AG04450 (cell line): Measurements from ENCODE around the gene PNPLA6. TPM values are rescaled to one million over a fixed set of nuclear protein-coding genes. Genes with fewer than 3 reads are reported as not detected.

ENCODE experiments used
- CTCF ChIA-PET: fragments of 300-600, 350-600 bp; formaldehyde crosslinking; extraction: SDS; loops from one replicate; lab custom pipeline; 2022; ENCODE audit warnings: antibody characterized with exemption, inconsistent platforms; lab: Charles Lee
- POLR2A ChIA-PET: fragments of 350-600 bp; formaldehyde crosslinking; extraction: SDS; loops from one replicate; lab custom pipeline; 2021; ENCODE audit warnings: antibody characterized with exemption, inconsistent platforms; lab: Yijun Ruan, JAX
- DNase-seq: peaks from one replicate; pipeline ENCODE4 v3.0.0-alpha.2; 2011; ENCODE audit warnings: low read depth, low spot score
- H3K27ac ChIP-seq: one replicate; pipeline ENCODE4 v1.5.1; 2012; ENCODE audit warnings: low read depth, low read length, control low read depth
- H3K27me3 ChIP-seq: one replicate; pipeline ENCODE4 v1.6.0; 2012; ENCODE audit warnings: low read length; ENCODE audit not compliant: control insufficient read depth, insufficient read depth
- H3K4me3 ChIP-seq: 2 replicates; pipeline ENCODE4 v1.5.1; 2011; ENCODE audit warnings: mild to moderate bottlenecking, low read depth, low read length, control low read depth
- H3K9me3 ChIP-seq: 2 replicates; pipeline ENCODE4 v1.5.1; 2012; ENCODE audit warnings: low read length; ENCODE audit not compliant: control insufficient read depth, insufficient read depth
- polyA plus RNA-seq: library from polyadenylated mRNA; depleted of rRNA; stranded (reverse); fragments of >200 nt; gene quantifications from 2 replicates; pipeline ENCODE4 v1.2.3, GENCODE V29; 2011
- TF ChIP-seq, protein P1 (sequence below): IDR thresholded peaks from 2 replicates; pipeline ENCODE4 v1.5.1; 2011; ENCODE audit warnings: low read depth, low read length, control low read depth, inconsistent platforms

Gene PNPLA6
- polyA plus RNA-seq, 1 experiment, result 17.0 TPM

DNA sequence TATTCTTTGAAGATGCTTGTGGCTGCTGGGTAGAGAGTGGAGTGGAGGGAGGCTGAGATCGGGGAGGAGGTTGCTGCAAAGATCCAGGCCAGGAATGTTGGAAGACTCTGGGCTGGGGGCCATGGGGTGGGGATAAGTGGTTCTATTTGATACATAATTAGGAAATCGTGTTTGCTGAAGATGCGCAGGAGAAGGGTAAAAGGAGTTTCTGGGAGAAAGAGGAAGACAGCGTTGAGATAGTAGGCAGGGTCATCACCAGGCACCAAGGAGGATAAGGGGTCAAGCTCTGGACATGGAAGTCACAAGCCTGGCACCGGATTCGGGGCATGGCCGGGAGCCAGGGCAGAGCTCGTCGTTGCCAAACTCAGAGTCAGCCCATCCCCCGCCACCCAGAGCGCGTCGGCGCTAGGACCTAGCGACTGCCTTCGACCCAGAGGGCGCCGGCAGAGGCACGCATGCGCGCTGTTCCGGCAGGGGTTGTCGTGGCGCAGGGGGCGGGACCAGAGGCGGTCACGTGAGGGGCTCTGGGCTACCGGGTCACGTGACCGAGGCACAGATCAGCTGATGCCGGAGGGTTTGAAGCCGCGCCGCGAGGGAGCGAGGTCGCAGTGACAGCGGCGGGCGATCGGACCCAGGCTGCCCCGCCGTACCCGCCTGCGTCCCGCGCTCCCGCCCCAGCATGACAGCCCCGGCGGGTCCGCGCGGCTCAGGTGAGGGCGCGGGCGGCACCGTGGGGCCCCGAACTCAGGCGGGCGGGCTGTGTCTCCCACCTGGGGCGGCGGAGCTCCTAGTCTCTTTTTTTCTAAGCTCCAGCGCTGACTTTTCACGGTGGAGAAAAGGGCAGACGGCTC is 13.2 kb upstream of the PNPLA6 start, which contains the start of gene MCOLN1:
Gene MCOLN1, plus strand, starts transcription at position 553 of the 851 bp plus-strand sequence. Its CDS starts 127 bp downstream, at position 680.
- peak; percentile 88 for DNase-seq
- Histone ChIP-seq H3K27me3 (no peaks in the 10 kb centered on the region), H3K9me3 (no peaks in the 10 kb centered on the region; the same call in 1 of the 2 replicates), H3K27ac (no peak within 1 kb of the TSS), H3K4me3 (peak within 1 kb of the TSS; percentile 74)
- TF ChIP-seq, protein P1, sequence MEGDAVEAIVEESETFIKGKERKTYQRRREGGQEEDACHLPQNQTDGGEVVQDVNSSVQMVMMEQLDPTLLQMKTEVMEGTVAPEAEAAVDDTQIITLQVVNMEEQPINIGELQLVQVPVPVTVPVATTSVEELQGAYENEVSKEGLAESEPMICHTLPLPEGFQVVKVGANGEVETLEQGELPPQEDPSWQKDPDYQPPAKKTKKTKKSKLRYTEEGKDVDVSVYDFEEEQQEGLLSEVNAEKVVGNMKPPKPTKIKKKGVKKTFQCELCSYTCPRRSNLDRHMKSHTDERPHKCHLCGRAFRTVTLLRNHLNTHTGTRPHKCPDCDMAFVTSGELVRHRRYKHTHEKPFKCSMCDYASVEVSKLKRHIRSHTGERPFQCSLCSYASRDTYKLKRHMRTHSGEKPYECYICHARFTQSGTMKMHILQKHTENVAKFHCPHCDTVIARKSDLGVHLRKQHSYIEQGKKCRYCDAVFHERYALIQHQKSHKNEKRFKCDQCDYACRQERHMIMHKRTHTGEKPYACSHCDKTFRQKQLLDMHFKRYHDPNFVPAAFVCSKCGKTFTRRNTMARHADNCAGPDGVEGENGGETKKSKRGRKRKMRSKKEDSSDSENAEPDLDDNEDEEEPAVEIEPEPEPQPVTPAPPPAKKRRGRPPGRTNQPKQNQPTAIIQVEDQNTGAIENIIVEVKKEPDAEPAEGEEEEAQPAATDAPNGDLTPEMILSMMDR, result no peak
- ChIA-PET POLR2A (interaction anchor here (1.2 to 2.3 kb wide), 4 partner anchors 10 to 398 kb away, joined by 3 to 9 read pairs (median 3); partner anchors contain the start of genes PNPLA6 and SNAPC2), CTCF (interaction anchor here (0.8 to 1.9 kb wide), 5 partner anchors 25 to 277 kb away, joined by 3 to 12 read pairs (median 4); a partner anchor contains a TSS)

DNA sequence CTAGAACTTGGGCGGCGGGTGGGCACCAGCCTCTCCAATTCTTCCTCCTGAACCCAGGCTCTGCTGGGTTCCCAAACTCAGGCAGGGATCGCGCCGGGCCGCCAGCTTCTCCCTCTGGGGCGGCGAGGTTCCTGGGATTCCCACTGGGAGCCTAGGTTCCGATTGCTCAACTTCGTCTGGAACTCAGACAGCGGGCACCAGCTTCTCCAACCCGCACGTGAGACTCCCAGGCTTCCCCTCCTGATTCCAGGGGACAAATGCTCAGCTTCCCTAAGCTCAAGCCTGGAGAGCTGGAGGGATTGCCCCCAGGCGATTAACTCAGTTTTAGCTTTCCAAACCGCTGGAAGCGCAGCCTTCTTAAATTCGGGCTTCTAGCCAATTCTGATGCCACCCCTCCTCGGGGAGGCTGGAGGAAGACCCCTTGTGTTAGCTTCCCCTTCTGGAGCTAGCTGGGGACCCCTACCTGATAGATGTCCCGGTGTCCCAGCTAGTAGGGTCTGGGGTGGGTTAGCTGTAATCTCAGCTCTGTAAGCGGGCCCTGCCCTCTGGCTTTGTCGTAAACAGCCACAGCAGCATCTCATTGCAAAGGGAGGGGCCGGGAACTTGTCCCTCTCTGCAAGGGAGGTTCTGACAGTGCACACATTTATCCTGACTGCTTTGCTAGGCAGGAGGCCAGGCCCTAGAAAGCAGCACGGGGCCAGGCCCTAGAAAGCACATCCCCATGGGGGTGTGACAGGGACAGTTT is 12.4 kb upstream of the PNPLA6 start:
- DNase-seq, result no peak
- Histone ChIP-seq H3K9me3 (no peaks in the 10 kb centered on the region; the same call in 1 of the 2 replicates), H3K4me3 (peak overlapping the region; percentile 74), H3K27me3 (no peaks in the 10 kb centered on the region), H3K27ac (no peak overlapping the region)
- TF ChIP-seq, protein P1, result no peak
- ChIA-PET CTCF (interaction anchor here (0.8 to 1.9 kb wide), 7 partner anchors 26 to 276 kb away, joined by 3 to 12 read pairs (median 4); partner anchors contain the start of gene TRAPPC5), POLR2A (interaction anchor here (0.6 to 2.3 kb wide), 4 partner anchors 12 to 397 kb away, joined by 3 to 9 read pairs (median 4); partner anchors contain the start of genes PNPLA6 and SNAPC2)

DNA sequence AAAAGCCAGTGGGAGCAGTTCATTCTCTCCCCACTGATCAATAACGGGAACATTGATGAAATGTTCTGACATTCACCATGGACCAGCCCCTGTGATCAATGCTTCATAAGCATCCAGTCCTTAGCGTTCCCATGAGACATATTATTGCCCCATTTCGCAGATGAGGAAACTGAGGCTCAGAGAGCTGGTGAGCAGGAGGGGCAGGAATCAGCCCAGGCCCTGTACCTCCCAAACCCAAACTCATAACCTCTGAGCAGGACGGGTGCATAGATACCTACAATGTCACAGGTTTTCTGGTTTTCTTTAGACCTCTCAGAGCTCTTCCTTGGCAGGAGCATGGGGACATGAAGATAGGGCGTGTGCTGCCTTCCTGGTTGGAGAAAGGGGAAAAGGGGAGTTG is 11.0 kb upstream of the PNPLA6 start:
- DNase-seq, result no peak
- Histone ChIP-seq H3K4me3 (no peak overlapping the region), H3K27me3 (no peaks in the 10 kb centered on the region), H3K27ac (no peak overlapping the region), H3K9me3 (no peaks in the 10 kb centered on the region; the same call in 1 of the 2 replicates)
- POLR2A ChIA-PET, result interaction anchor here (0.5 kb wide), 1 partner anchor 771 kb away, joined by 3 read pairs; no protein-coding TSS in a partner anchor
- CTCF ChIA-PET, result interaction anchor here (0.7 to 1.7 kb wide), 3 partner anchors 44 to 275 kb away, joined by 3 to 5 read pairs (median 3); no protein-coding TSS in a partner anchor
- TF ChIP-seq, protein P1, result no peak

DNA sequence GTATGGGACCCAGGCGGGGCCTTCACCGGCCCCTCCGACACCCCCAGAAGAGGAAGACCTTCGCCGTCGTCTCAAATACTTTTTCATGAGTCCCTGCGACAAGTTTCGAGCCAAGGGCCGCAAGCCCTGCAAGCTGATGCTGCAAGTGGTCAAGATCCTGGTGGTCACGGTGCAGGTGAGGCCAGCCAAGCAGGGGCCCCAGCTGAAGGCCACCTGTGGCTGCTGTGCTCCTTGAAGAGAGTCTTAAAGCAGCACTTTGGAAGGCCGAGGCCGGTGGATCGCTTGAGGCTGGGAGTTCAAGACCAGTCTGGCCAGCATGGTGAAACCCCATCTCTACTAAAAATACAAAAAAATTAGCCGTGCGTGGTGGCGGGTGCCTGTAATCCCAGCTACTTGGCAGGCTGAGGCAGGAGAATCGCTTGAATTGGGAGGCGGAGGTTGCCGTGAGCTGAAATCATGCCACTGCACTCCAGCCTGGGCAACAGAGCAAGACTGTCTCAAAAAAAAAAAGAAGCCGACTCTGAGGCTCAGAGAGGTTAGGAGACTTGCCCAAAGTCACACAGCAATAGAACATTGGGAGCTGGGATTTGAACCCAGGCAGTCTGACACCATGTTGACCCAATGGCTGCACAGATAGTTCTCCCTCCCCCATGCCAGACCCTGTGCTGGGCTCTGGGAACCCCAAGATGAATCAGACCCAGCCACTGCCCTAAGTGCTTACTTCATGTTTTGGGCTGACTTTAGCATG is 10.4 kb upstream of the PNPLA6 start:
- H3K4me3 ChIP-seq, result no peak overlapping the region
- no peak for DNase-seq
- CTCF ChIA-PET, result interaction anchor here (1.7 kb wide), 1 partner anchor 43 kb away, joined by 5 read pairs; no protein-coding TSS in a partner anchor
- no peaks in the 10 kb centered on the region for H3K27me3 ChIP-seq
- TF ChIP-seq, protein P1, result no peak
- POLR2A ChIA-PET, result interaction anchor here (0.5 kb wide), 1 partner anchor 771 kb away, joined by 3 read pairs; no protein-coding TSS in a partner anchor
- no peak overlapping the region for H3K27ac ChIP-seq
- H3K9me3 ChIP-seq, result no peaks in the 10 kb centered on the region; the same call in 1 of the 2 replicates
